GM13976 (cell line): ENCODE measurements around the gene RAET1G.

Experiments
- DNase-seq: peaks from one replicate; pipeline ENCODE4 v3.0.0; 2012; ENCODE audit warnings: low spot score
- CTCF ChIP-seq: IDR thresholded peaks from 2 replicates; pipeline ENCODE4 v1.5.1; 2012; ENCODE audit warnings: borderline replicate concordance, mild to moderate bottlenecking; ENCODE audit not compliant: insufficient read depth; ENCODE audit errors: extremely low read depth, missing control alignments, control extremely low read depth
- in situ Hi-C: fragments of 300-500 bp; cut with MboI; formaldehyde crosslinking; loops from one replicate; pipeline ENCODE4 v1.12.0; 2022; ENCODE audit warnings: low sequenced_read_pairs, mixed read lengths, inconsistent platforms; ENCODE audit not compliant: unreplicated experiment

Gene RAET1G

GRCh38 chr6:149906405-149906804, 16.5 kb downstream of the RAET1G start:
- in situ Hi-C loops: no loop called here

GRCh38 chr6:149905911-149906371, 17.0 kb downstream of the RAET1G start:
- no peak for TF ChIP-seq CTCF
- DNase-seq: no peak
- in situ Hi-C loops: no loop called here

More at GRCh38 chr6:149906405-149906804, 16.5 kb downstream of the RAET1G start:
- DNase-seq: no peak
- no peak for TF ChIP-seq CTCF

GRCh38 chr6:149905371-149905910, 17.5 kb downstream of the RAET1G start:
- TF ChIP-seq CTCF: no peak
- in situ Hi-C loops: no loop called here

GRCh38 chr6:149904661-149905370, 18.1 kb downstream of the RAET1G start:
- no peak for TF ChIP-seq CTCF
- DNase-seq: no peak
- in situ Hi-C loops: no loop called here

More at GRCh38 chr6:149905371-149905910, 17.5 kb downstream of the RAET1G start:
- no peak for DNase-seq

GRCh38 chr6:149903938-149904611, 18.8 kb downstream of the RAET1G start:
- no peak for DNase-seq
- in situ Hi-C loops: no loop called here
- TF ChIP-seq CTCF: no peak

GRCh38 chr6:149901444-149902140, 21.3 kb downstream of the RAET1G start:
- no peak for TF ChIP-seq CTCF
- in situ Hi-C loops: no loop called here
- DNase-seq: no peak
